ENCODE results near the gene PPIH.
A peak's percentile ranks its signal among the peaks of the same experiment; 100 is the strongest.

DNA sequence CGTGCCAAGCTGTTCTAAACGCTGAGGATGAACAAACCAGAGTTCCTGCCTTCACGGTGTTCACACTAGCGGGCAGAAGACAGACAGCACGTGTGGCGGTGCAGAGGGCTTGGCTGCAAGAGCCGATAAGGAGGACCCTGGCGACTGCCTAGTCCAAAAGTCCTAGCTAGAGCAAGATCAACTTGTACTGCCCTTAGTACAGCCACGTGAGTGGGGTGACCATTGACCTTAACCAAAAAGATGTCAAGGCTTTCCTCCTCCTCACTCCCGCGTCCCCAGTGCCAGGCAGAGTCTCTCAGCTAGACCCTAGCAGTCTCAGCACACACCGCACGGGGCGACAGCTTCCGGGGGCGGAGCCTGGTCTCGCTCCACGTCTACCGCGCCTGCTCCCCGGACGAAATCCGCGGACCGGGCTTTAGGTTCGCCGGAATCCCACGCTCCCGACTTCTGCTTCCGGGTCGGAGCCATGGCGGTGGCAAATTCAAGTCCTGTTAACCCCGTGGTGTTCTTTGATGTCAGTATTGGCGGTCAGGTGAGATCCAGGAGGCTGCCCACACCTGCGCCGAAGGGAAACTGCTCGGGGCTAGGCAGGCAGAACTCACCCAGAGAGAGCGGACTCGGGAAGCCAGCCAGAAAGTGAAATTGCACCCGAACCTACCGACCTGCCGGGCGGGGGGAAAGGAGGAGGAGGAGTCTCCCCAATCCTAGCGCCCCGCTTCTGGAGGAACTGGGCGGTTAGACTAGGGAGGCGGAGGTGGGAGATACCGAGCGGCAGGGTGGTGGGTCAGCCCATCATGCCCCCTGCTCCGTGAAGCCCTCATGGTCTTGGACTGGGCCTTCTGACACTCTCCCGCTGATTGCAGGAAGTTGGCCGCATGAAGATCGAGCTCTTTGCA, at the start of gene PPIH:
- peak in 9 of 12 donors; percentile 12 to 48 (median 31) for TF ChIP-seq CTCF (IDR thresholded peaks at IDR 0.05)
- peak in 1 of 2 donors; percentile 36 for TF ChIP-seq POLR2A (IDR thresholded peaks at IDR 0.05)
